Parathyroid adenoma (tissue), 2 donors: ENCODE data around the gene GRID1.

Source experiments
- H2AFZ ChIP-seq: fragments of 300-600 bp; sonication (generic); one replicate; pipeline ENCODE4 v1.7.0; 2017; ENCODE audit warnings: antibody characterized with exemption, mild to moderate bottlenecking
- H3K27ac ChIP-seq: fragments of 300-600 bp; sonication (generic); one replicate; pipeline ENCODE4 v1.7.0; 2017
- H3K27me3 ChIP-seq: fragments of 300-600 bp; sonication (generic); one replicate; pipeline ENCODE4 v1.7.0; 2017; ENCODE audit warnings: low read length; ENCODE audit not compliant: control insufficient read depth, insufficient read depth
- H3K36me3 ChIP-seq: fragments of 300-600 bp; sonication (generic); one replicate; pipeline ENCODE4 v1.7.0; 2017; ENCODE audit warnings: low read length; ENCODE audit not compliant: control insufficient read depth, insufficient read depth
- H3K4me1 ChIP-seq: fragments of 300-600 bp; sonication (generic); one replicate; pipeline ENCODE4 v1.7.0; 2017; ENCODE audit warnings: control low read depth
- H3K4me2 ChIP-seq: fragments of 300-600 bp; sonication (generic); one replicate; pipeline ENCODE4 v1.7.0; 2017; ENCODE audit warnings: low read length
- H3K4me3 ChIP-seq: fragments of 300-600 bp; sonication (generic); one replicate; pipeline ENCODE4 v1.7.0; 2017; ENCODE audit warnings: low read depth, low read length
- H3K79me2 ChIP-seq: fragments of 300-600 bp; sonication (generic); one replicate; pipeline ENCODE4 v1.7.0; 2017; ENCODE audit warnings: control low read depth
- H3K9ac ChIP-seq: fragments of 300-600 bp; sonication (generic); one replicate; pipeline ENCODE4 v1.7.0; 2017; ENCODE audit warnings: mild to moderate bottlenecking
- H3K9me3 ChIP-seq: fragments of 300-600 bp; sonication (generic); one replicate; pipeline ENCODE4 v1.7.0; 2017; ENCODE audit warnings: low read length; ENCODE audit not compliant: control insufficient read depth
- TF ChIP-seq, protein P1 (sequence below): fragments of 300-600 bp; sonication (generic); IDR thresholded peaks from one replicate; pipeline ENCODE4 v1.7.0; 2017; ENCODE audit warnings: antibody characterized with exemption, mild to moderate bottlenecking
- donor health status: primary hyperparathyroidism.

The GRID1 gene

DNA sequence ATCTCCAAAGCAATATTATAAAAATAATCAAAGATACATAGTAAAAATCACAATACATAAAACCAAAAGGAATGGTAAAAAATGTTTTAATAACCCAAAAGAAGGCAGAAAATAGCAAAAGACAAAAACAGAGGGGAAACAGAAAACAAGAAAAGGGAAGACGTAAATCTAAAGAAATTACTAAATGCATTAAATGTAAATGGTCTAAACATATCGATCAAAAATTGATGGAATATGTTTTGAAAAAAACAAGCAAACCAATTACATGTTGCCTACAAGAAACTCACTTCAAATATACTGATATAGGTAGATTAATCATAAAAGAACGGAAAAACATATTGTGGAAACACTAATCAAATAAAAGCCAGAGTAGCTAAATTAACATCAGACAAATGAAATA is 369.1 kb downstream of the GRID1 start:
- Histone ChIP-seq H2AFZ (no peak overlapping the region), H3K79me2 (no peaks in the 10 kb centered on the region), H3K4me2 (no peak overlapping the region), H3K36me3 (no peaks in the 10 kb centered on the region), H3K9me3 (no peaks in the 10 kb centered on the region), H3K9ac (no peak overlapping the region), H3K27me3 (no peaks in the 10 kb centered on the region), H3K4me3 (no peak overlapping the region), H3K27ac (no peak overlapping the region), H3K4me1 (no peaks in the 10 kb centered on the region)
- TF ChIP-seq, protein P1, sequence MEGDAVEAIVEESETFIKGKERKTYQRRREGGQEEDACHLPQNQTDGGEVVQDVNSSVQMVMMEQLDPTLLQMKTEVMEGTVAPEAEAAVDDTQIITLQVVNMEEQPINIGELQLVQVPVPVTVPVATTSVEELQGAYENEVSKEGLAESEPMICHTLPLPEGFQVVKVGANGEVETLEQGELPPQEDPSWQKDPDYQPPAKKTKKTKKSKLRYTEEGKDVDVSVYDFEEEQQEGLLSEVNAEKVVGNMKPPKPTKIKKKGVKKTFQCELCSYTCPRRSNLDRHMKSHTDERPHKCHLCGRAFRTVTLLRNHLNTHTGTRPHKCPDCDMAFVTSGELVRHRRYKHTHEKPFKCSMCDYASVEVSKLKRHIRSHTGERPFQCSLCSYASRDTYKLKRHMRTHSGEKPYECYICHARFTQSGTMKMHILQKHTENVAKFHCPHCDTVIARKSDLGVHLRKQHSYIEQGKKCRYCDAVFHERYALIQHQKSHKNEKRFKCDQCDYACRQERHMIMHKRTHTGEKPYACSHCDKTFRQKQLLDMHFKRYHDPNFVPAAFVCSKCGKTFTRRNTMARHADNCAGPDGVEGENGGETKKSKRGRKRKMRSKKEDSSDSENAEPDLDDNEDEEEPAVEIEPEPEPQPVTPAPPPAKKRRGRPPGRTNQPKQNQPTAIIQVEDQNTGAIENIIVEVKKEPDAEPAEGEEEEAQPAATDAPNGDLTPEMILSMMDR, result no peak

DNA sequence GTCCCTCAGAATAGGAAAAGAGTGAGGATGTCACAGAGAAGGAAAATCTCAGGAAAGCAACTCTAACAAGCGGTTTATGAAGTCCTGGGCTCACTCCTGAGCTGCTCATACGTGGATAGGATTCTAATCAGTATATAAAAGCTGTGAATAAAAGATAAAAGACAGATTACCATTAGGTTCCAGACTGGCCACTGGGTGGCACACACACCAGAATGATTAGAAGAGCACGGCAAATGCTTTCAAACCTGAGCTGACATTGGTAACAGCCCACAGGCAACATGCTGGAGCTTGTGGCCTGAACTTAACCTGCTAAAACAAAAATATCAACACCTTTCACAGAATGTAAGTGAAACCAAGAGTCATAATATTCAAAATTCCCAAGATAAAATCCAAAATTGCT is 370.8 kb downstream of the GRID1 start:
- no peaks in the 10 kb centered on the region for H3K27me3 ChIP-seq
- H3K4me2 ChIP-seq, result no peak overlapping the region
- H3K79me2 ChIP-seq, result no peaks in the 10 kb centered on the region
- H3K36me3 ChIP-seq, result no peaks in the 10 kb centered on the region
- TF ChIP-seq, protein P1, result peak; percentile 15
- no peak overlapping the region for H2AFZ ChIP-seq
- H3K4me1 ChIP-seq, result no peaks in the 10 kb centered on the region
- no peak overlapping the region for H3K4me3 ChIP-seq
- H3K27ac ChIP-seq, result no peak overlapping the region
- no peak overlapping the region for H3K9ac ChIP-seq
- H3K9me3 ChIP-seq, result no peaks in the 10 kb centered on the region

DNA sequence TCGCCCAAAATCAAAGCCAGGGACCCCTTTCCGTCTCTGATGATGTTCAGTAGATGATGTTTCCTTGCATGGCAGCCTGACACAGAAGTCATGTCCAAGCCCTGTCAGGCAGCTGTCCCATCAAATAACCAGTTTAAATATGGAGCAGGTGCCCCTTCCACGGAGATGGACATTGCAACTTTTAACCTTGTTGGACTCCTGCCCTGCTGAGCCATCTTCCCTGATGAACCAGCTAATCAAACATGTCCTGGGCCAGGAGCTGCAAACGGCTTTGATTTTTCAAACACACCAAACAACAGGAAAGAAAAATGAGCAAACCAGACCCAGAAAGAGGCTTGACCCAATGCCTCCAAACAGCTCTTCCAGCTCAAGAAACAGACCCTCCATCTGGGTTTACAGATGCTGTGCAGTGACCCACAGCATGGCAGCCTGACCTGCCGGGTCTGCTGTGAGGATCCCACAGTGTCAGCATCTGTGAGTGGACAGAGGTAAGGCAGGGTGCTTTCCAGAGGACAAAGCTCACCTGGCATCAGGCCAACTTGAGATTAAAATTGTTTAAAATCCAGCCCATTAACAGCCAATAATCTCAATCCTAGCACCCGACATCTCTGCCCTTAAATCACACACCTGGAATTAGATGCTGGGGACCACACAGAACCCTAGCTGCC is 372.6 kb downstream of the GRID1 start:
- Histone ChIP-seq H3K4me2 (no peak overlapping the region), H3K79me2 (no peaks in the 10 kb centered on the region), H3K4me3 (no peak overlapping the region), H2AFZ (no peak overlapping the region), H3K27me3 (no peaks in the 10 kb centered on the region), H3K9ac (no peak overlapping the region), H3K4me1 (no peaks in the 10 kb centered on the region), H3K27ac (no peak overlapping the region), H3K9me3 (no peaks in the 10 kb centered on the region), H3K36me3 (no peaks in the 10 kb centered on the region)
- TF ChIP-seq, protein P1, result no peak

DNA sequence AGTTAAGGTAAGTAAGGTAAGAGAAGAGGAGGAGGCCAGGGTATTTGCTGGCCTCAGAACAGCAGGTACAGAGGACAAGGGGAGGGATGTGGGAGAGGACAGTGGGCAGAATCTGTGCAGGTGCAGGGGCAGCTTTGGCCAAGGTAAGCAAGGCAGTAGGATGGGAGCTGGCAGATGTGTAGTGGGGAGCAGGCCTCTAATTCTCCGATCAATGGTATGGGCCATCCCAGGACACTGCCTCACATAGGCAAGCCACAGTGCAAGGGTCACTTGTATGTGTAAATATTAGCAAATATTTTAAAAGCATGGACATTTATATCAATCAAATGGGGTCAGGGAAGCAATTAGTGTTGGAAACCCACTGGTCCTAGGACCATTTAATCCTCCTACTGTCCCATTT is 373.5 kb downstream of the GRID1 start:
- H3K79me2 ChIP-seq, result no peaks in the 10 kb centered on the region
- H3K27me3 ChIP-seq, result no peaks in the 10 kb centered on the region
- no peak overlapping the region for H3K4me3 ChIP-seq
- H3K9ac ChIP-seq, result no peak overlapping the region
- H3K36me3 ChIP-seq, result no peaks in the 10 kb centered on the region
- H3K4me1 ChIP-seq, result no peaks in the 10 kb centered on the region
- H2AFZ ChIP-seq, result no peak overlapping the region
- H3K9me3 ChIP-seq, result no peaks in the 10 kb centered on the region
- TF ChIP-seq, protein P1, result no peak
- H3K4me2 ChIP-seq, result no peak overlapping the region
- H3K27ac ChIP-seq, result no peak overlapping the region

DNA sequence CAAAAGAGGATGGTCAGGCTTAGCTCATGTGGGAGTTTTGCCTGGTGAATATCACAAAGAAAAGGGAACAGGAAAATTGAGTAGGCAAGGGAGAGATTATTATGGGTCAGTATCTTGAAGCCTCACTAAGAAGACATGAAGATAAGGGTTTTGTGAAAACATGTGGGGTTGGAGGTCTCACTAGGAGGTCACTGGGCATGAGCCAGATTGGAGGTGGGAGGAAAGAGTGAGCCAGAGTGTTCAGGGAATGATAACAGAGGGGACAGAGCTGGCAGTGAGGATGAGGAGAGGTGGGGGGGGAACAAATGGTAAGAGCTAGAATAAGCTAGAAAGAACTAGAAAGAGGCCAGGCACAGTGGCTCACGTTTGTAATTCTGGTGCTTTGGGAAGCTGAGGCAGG is 374.3 kb downstream of the GRID1 start:
- Histone ChIP-seq H3K4me3 (no peak overlapping the region), H3K27me3 (no peaks in the 10 kb centered on the region), H3K79me2 (no peaks in the 10 kb centered on the region), H3K4me1 (no peaks in the 10 kb centered on the region), H3K4me2 (no peak overlapping the region), H2AFZ (no peak overlapping the region), H3K9ac (no peak overlapping the region), H3K9me3 (no peaks in the 10 kb centered on the region), H3K27ac (no peak overlapping the region), H3K36me3 (no peaks in the 10 kb centered on the region)
- TF ChIP-seq, protein P1, result no peak
